Effector CD8-positive, alpha-beta T cell (primary cell): ENCODE measurements around the gene CENPQ.

Source experiments
- DNase-seq: peaks from one replicate; lab custom pipeline; 2025; lab: John Stamatoyannopoulos, UW

Gene CENPQ

DNA sequence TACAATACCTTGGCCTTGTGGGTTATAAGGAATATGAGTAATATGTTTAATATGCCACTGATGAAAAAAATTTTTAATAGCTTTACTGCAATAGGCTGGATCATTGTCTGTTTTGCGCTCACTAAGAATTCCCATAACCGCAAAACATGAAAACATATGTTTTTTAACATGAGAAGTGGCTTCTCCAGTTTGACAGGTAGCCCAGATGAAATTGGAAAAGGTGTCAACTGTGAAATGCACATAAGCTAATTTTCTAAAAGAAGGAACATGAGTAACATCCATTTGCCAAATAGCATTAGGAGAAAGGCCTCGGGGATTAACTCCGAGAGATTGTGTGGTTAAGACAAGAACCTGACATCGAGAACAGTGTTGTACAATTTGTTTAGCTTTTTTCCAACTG, 41.5 kb downstream of the CENPQ start:
- no peak for DNase-seq

DNA sequence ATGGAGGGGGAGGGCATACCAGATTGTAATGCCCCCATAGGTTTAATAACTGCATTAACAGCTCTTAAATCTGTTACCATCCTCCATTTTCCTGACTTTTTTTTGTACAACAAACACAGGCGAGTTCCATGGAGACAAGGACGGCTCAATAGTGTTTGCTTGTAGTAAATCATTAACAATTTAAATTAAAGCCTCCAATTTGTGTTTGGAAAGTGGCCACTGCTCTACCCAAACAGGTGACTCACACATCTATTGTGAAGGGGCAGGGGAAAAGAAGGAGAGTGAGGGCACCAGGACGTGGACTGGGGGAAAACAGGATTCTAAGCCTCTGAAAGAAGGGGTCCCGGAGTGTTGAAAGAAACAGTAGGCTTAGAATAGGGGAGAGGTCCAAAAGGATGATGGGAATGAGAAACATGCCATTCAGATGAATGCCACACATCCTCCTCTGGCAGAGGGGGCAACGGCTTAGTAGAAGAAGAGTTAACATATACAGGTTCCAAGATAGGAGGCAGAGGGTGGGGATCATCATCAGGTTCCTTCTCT, 43.5 kb downstream of the CENPQ start:
- no peak for DNase-seq

DNA sequence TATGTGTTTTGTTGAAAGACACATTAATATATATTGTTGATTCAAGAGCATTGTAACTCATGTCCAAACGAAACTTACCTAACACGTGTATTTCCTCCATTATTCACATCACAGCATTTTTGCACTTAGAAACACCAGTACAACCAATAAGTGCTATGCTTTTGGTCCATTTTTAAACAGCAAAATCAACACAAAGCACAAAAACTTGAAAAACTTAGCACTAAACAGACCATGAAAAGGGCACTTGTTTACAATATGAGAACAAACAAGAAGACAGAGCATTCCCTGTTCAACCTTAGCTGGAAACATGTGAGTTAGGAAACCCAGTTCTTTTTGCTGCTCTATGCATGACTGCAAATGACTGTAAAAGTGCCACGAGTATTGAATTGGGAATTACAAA, 46.2 kb downstream of the CENPQ start:
- no peak for DNase-seq

DNA sequence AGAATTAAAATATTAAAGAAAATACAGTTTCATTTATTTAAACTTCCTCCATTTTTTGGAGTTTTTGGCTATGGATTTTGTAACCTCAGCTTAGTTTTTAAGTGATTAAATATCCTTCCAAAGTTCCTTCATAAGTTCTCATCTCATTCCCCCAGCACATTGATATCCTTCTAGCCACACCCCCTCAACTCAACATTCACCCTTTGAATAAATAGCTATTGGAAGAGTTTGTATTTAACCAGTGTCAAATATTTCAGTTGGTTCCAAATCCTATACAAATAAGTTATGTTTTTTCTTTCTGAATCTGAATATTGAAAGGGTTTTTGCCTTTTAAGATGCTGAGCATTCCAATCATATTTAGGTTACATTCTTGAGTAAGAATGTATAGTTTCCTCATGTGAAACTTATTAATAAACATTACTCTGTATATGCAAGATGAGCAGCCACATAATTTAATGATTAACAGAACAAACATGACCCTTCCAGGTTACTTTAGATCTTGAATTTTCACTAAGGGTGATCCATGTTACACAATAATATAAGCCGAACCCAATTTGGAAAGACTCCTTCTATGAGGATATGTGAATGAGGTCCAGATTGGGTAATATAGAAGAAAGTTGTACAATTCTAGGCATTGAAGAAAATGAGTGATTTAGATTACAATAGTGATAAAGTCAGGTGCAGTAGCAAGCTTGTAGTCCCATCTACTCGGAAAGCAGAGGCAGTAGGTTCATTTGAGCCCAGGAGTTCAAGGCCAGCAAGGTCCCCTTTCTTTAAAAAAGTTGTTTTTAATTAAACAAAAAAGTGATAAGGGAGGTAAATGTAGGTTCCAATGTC, 50.2 kb downstream of the CENPQ start:
- DNase-seq, result no peak

DNA sequence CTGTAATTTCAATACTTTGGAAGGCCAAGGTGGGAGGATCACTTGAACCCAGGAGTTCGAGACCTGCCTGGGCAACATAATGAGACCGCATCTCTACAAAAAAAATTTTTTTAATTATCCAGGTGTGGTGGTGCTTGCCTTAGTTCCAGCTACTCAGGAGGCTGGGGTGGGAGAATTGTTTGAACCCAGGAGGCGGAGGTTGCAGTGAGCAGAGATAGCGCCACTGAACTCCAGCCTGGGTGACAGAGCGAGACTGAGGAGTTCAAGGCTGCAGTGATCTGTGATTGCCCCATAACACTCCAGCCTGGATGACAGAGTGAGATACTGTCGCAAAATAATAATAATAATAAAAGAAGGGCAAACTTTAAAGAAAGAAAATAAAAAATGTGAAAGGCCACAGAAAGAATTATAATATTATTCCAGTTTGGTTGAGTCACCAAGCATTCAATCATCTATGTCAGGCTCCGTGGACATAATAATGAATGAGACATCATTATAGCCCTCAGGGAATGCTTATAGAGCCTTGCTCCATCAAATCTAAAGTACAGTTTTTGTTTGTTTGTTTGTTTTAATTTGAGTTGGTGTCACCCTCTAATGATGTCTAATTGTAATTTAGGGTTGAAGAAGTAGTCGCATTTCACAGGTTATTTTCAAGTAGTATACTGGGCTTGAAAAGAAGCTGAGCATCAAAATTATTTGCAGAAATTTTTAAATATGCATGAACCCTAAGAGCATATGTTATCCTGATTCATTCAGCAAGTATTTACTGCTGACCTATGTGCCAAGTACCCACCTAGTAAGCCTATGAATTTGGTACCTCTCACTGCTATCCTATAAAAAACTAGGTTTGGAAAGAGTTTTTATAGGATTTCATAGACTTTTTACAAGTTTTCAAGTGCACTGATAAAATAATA, 51.7 kb downstream of the CENPQ start:
- no peak for DNase-seq

DNA sequence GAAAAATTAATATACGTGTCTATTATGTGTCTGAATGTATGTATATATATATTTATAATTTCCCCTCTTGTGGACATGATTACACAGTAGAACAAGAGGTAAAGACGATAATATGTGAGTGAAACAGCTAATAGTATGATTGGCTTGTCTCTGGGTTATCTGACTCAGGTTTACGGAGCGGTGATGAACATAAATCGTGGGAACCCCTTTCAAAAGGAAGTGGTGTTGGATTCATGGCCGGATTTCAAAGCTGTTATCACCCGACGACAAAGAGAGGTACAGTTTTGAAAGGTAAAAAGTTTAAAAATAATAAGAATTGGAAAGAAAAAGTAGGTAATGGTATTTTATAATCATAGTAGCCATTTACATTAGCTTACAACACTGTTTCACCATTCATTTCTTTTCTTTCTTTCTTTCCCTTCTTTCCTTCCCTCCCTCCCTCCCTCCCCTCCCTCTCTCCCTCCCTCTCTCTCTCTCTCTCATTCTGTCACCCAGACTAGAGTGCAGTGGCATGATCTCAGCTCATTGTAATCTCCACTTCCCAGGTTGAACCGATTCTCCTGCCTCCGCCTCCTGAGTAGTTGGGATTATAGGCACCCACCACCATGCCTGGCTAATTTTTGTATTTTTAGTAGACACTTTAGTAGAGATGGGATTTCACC, 52.4 kb downstream of the CENPQ start:
- DNase-seq, result no peak

DNA sequence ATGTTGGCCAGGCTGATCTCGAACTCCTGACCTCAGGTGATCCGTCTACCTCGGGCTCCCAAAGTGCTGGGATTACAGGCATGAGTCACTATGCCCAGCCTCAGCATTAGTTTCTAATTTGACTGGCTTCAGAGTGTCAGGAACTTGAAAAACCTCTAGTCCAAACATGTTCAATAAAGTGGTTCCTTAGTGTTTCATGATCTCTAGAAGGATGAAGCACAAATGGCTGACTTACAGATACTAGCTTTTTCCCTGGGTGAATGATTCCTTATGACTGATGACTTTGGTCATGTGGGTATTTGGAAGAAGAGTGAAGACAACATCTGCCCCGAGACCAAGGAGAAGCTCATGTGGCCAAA, 53.0 kb downstream of the CENPQ start:
- no peak for DNase-seq

DNA sequence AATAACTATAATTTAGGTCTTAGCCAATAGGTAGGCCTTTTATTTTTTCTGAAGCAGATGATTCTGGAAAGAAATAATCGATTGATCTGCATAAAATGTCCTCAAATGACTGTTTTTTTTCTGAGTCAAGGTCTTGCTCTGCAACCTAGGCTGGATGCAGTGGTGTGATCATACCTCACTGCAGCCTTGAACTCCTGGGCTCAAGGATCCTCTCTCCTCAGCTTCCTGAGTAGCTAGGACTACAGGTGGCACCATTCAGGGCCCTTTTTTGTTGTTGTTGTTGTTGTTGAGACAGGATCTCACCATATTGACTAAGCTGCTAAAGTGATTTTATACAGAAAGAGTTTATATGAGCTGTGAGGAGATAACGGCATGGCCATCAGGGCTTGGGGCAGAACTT, 54.7 kb downstream of the CENPQ start:
- DNase-seq, result no peak

DNA sequence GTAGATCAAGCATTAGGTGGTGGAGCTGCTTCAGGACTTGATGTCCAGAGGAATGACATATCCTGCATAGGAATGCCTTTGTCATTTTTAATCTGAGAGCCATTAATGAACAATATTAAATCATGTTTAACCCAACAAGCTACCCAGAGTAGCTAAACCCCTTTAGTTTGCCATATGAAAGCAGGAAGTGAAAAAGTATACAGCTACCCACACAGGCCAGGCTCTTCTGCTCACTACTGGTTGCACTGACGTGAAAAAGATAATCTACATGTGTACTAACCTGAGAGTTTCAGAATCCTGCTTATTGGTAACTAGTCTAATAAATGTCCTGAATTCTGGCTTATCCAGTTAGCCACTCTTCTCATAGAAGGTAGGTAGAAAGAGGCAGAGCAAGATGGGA, 56.5 kb downstream of the CENPQ start:
- no peak for DNase-seq

DNA sequence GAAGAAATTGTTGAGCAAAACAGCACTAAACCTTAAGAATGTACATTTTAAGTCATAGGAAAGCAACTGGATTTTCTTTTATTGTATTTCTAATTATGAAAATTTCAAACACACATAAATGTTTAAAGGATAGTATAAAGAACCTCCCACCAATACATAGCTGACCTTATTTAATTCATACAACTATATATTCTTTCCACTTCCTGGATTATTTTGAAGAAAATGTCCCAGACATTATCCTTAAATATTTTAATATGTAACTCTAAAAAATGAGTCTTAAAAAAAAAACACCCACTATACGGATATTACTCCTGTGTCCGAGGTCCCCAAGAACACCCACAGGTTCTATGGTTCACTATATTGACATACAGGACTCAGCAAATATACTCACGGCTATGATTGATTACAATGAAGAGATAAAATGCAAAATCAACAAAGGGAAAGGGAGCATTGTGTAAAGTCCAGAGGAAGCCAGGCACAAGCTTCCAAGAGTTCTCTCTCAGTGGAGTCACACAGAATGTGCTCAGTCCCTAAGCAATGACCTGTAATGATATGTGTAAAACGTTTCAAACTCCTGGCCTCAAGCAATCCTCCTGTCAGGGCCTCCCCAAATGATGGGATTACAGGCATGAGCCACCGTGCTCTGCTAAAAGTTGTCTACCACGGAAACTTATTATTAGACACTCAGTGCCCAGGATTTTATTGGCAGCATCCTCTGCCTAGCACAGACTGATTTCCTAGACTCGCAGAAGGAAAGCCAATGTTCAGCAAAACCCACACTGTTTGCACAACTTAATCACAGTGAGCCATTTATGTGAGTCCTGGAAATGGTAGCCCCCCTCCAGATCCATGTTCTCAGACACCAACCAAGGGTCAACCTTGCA, 59.8 kb downstream of the CENPQ start:
- DNase-seq, result no peak

DNA sequence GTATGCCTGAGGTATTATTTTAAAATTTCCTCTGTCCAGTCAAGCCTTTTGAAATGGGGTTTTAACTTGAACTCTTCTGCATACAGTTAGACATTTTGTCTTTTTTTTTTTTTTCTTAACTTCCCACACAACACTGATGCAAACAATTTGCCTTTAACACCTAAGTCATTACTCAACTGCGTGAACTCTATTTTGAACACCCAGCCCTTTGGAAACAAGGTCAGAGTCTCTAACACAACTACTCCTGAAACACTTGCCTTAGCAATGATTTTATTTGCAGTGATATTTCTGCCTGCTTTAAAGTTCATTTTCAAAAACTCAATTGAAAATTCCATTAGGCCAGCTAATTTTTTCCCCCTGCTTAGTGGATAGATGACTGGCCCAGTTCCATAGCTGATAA, 60.7 kb downstream of the CENPQ start:
- no peak for DNase-seq

DNA sequence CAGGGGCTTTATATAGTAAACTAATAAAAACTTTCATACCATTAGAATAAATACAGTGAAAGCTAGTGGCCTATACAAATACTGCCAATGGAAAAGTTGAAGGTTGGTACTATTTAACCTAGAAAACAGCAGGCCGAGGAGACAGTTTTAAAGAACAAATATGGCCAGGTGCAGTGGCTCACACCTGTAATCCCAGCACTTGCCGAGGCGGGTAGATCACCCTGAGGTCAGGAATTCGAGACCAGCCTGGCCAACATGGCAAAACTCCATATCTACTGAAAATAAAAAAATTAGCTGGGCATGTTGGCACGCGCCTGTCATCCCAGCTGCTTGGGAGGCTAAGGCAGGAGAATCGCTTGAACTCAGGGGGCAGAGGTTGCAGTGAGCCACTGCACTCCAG, 61.4 kb downstream of the CENPQ start:
- DNase-seq, result no peak

DNA sequence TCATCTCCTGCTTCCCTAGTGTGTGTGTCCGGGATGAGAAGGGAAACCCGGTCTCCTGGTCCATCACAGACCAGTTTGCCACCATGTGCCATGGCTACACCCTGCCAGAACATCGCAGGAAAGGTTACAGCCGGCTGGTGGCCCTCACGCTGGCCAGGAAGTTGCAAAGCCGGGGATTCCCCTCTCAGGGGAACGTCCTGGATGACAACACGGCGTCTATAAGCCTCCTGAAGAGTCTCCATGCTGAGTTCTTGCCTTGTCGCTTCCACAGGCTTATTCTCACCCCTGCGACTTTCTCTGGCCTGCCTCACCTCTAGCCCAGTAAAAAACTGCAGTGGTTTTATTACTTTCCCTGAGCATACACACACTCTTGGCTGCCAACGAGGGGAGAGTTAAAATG, 63.4 kb downstream of the CENPQ start:
- DNase-seq, result no peak

DNA sequence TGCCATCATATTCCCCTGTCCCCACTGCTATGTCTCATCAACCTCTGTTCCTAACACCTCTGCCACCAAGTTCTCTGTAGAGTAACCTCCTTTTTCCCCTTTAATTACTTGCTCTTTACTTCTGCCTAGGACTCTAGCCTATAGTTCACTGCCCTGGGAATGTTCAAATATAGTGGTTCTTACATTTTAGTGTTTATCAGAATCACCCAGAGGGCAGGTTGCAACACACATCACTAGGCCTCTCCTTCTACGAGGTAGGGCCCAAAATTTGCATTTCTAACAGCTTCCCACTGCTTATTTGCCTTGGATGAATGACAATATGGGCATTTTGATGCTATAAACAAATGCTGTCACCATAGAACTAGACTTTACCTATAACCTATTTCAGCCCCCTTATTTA, 64.2 kb downstream of the CENPQ start:
- no peak for DNase-seq

DNA sequence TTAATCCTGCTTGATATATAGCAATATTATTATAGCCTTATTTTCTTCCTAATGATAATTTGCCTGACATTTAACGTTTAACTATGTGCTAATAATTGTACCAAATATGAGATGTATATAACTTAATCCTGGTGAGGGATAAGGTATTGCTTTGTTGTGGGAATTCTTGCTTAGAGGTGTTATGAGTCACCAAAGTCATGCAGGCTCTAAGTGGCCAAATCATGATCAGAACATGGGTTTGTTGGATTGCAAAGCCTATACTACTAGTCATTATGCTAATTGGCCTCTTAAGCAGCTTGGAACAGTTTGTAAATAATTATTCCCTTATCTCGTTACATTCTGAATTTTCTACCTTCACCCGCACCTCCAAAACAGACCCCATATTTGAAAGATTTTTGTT, 65.4 kb downstream of the CENPQ start:
- no peak for DNase-seq

DNA sequence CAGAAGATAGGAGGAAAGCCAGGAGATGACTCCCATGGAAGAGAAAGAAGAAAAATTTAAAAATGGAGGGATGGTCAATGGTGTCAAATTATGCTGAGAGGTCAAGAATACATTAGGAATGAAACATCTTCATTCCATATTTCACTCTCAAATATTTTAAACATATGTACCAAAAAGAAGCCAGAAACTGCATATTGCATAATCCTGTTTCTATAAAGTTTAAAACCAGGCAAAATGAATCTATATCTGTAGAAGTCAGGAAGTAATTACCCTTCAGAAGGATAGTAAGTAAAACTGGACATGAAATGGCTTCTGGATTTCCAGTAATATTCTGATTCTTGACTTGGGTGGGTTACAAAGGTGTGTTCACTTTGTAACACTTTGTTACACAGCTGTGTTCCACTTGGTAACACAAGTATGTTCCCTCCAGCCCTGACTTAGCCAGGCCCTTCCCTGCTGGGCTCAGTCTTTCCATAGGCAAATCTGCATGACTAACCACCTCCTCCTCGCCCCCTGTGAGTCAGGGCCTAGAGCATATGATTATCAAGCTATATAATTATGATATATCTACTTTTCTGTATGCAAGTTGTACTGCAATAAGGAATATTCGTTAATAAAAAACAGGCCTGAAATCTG, 67.1 kb downstream of the CENPQ start:
- no peak for DNase-seq

DNA sequence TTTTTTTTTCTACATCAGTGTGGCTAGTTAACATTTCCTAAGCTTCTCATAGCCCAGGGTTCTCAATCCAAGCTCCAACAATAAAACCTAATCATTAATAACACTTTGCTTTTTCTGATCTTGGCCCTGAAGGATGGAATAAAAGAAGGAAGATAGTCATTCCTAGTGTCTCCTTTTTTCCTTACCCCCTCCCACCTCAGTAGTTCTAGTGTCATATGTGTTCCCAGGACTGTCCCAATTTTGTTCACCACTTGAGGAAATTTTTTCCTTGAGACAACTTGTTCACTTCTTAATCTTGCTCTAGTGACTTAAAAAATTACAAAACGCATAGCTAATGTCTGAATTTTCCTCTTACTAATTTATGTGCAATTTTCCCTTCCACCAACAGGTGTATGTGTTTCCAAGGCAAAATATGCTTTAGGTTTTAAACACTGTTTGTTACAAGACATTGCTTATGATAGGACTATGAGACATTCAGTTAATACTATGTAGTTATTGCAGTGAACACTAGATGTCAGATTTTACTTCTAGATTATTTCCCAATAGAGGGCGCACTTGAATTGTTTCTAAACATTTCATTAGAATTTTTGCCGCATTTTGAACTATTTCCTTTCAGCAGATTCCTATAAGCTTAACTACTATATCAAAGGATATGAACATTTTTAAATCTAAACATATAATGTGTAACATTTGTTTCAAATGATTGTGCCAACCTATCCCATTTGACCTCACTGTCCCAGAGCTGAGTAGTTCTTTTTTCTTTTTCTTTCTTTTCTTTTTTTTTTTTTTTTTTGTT, 68.8 kb downstream of the CENPQ start:
- DNase-seq, result no peak

DNA sequence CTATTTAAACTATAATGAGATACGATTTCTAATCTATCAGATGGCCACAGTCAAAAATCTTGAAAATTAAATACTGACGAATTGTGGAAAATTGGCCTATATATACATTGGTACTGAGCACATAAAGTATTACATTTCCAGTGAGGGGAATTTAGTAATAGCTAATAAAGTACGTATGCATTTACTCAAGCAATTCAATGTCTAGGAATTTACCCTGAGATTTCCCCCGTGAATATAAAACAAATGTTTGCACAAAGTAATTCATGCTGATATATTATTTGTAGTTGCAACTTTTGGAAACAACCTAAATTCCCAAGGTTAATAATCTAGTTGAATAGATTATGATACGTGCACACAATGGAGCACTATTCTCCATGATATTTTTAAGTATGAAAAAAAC, 72.6 kb downstream of the CENPQ start:
- DNase-seq, result no peak

DNA sequence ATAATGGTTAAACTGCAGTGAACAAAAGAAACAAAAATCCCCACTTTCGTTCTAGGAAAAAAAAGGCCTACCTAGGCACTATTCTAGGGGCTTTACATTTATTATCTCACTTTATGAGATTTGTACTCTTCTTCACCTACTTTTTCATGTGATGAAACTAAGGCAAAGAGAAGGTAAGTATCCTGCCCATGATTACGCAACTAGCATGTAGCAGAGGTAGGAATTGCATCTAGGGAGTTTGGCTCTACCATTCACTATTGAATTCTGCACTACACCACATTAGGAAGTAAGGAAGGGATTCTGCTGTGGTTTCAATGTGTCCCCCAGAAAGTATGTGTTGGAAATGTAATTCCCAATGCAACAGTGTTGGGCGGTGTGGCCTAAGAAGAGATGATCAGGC, 75.9 kb downstream of the CENPQ start:
- DNase-seq, result no peak

DNA sequence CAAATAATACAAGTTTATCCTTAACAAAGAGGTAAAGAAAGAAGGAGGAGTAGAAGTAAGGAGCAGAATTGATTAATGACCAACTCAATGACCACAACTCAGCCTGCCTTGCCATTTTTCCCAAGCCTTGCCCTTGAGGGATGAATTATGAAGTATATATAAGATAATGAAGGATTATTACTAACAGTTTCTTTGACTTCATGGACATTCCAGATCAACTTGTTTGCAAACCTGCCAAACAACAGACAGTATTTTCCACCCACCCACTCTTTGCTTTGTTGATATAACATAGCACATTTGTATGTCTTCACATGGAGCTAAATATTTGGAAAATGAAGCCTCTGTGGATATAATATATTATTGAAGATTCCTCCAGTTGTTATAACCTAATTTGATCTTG, 77.4 kb downstream of the CENPQ start:
- no peak for DNase-seq
